ENCODE data around the gene NUDCD2.

GRCh38 chr5:163437011-163437308 lies 22.9 kb downstream of the NUDCD2 start:
- TF ChIP-seq CTCF (IDR thresholded peaks at IDR 0.05): no peak
- no peak for TF ChIP-seq EZH2 (IDR thresholded peaks at IDR 0.05; ENCODE audit: borderline replicate concordance, insufficient read depth, low read depth, low read length, poor library complexity, severe bottlenecking)

All from B cell (primary cell).